ENCODE results near the gene HINT2. TPM values are rescaled to one million over a fixed set of nuclear protein-coding genes. Genes with fewer than 3 reads are reported as not detected.

The HINT2 gene
- total RNA-seq, 1 donor from 2014 or later: 55.3 TPM

DNA sequence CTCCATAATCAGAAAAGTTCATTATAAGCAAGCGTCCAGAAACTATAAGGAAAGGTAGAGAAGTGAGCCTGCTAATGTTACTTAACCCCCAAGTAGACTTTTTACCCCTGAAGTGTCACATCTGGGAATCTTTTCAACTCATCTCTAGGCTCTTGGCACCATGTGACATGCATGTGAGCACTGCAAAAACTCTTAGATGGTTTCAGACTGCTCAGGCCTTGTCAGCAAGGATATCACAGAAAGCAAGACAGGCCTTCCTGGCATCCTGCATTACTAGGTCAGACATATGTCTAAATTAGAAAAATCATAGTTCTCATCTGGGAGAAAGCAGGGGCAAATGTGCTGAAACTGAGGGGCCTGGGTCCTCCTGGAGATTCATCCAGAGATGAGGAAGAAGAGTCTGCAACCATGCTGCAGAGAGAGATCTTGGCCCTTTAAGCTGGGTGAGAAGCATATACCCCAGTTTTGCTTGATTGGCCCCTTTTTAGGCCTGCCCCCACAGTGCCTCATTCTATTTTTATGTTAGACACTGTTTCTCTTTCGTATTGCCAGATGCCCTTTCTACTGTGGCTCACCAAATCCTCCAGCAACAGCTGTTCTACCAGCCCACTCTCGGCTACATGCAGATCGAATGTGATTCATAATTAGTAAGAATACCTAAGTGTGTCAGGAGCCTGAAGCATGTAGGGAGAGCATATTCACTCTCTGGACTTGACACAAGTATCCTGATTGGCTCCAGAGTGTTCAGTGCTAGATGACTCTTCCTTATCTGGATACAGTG is 33.1 kb upstream of the HINT2 start:
- DNase-seq (ENCODE audit: low spot score): no peak
- intact Hi-C loops (cut with micrococcal nuclease): no loop called here
- Mint-ChIP-seq H3K4me1 (ENCODE audit: low read depth) (peaks cover 30% of the 10 kb centered on the region), H3K9me3 (no peaks in the 10 kb centered on the region), H3K27me3 (ENCODE audit: insufficient read depth) (peaks cover 5% of the 10 kb centered on the region), H3K36me3 (ENCODE audit: low read depth) (no peaks in the 10 kb centered on the region), H3K4me3 (no peak overlapping the region), H3K27ac (no peak overlapping the region)

DNA sequence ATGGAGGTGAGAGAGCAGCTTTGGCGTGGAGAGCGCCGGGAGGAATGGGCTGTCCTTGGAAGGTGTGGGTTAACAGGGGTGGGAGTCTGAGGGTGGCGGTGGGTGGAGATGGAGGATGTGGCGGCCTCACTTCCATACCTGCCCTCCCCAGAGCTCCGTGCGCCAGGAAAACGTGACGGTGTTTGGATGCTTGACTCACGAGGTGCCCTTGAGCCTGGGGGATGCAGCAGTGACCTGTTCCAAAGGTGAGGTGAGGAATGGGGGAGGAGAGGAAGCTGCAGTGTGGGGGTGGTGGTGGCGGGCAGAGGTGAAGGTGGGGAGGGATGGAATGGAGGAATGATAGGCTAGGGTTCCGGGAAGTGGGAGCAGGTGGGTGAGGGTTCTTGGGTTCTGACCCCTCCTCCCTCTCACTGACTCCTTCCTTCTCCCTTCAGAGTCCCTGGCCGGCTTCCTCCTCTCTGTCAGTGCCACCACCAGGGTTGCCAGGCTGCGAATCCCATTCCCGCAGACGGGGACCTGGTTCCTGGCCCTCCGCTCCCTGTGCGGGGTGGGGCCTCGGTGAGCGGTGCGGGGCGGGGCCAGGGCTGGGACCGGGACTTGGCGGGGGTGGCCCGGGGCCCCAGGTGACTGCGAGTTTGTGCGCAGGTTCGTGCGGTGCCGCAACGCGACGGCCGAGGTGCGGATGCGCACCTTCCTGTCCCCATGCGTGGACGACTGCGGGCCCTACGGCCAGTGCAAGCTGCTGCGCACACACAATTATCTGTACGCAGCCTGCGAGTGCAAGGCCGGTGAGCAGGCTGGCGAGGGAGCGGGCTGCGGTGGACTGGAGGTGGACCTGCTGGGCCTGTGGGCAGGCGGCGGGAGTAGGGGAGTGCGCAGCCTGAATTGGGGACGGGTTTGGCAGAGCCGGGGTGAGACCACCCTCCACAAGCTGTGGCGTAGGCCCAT is 31.3 kb upstream of the HINT2 start:
- H3K27ac Mint-ChIP-seq: no peak overlapping the region
- no peaks in the 10 kb centered on the region for H3K36me3 Mint-ChIP-seq (ENCODE audit: low read depth)
- H3K27me3 Mint-ChIP-seq (ENCODE audit: insufficient read depth): peaks cover 5% of the 10 kb centered on the region
- intact Hi-C loops (cut with micrococcal nuclease): no loop called here
- H3K9me3 Mint-ChIP-seq: no peaks in the 10 kb centered on the region
- DNase-seq (ENCODE audit: low spot score): no peak
- peaks cover 36% of the 10 kb centered on the region for H3K4me1 Mint-ChIP-seq (ENCODE audit: low read depth)
- H3K4me3 Mint-ChIP-seq: no peak overlapping the region

DNA sequence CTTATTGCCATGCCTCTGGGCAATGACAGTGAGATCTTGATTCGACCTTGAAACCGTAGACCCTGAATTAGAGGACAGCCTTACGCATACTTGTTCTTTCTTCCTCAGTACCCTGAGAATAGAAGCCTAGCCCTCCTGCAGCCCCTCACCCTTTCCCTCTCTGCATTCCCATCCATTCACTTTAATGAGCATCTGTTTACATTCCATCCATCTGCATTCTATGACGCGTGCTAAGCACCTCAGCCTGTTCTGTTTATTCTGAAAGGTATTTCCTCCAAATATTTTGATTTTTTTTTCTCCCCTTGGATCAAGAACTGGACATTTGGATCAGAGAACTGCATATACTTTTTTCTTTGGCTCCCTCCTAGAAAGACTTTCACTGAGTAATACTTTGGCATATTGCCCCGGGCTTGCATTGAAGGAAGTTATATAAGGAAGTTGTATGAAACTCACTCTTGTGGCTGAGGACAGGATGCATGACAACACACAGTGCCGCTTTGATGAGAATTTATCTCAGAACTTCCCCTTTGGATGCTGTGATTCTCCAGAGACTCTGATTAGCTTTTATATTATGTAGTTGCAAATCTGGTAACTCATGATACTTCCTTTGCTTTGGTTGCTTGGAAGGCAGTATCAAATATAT is 29.9 kb upstream of the HINT2 start:
- H3K9me3 Mint-ChIP-seq: no peaks in the 10 kb centered on the region
- H3K27ac Mint-ChIP-seq: no peak overlapping the region
- no peak overlapping the region for H3K4me3 Mint-ChIP-seq
- H3K36me3 Mint-ChIP-seq (ENCODE audit: low read depth): no peaks in the 10 kb centered on the region
- H3K27me3 Mint-ChIP-seq (ENCODE audit: insufficient read depth): peaks cover 2% of the 10 kb centered on the region
- H3K4me1 Mint-ChIP-seq (ENCODE audit: low read depth): peaks cover 36% of the 10 kb centered on the region
- no peak for DNase-seq (ENCODE audit: low spot score)
- intact Hi-C loops (cut with micrococcal nuclease): no loop called here

DNA sequence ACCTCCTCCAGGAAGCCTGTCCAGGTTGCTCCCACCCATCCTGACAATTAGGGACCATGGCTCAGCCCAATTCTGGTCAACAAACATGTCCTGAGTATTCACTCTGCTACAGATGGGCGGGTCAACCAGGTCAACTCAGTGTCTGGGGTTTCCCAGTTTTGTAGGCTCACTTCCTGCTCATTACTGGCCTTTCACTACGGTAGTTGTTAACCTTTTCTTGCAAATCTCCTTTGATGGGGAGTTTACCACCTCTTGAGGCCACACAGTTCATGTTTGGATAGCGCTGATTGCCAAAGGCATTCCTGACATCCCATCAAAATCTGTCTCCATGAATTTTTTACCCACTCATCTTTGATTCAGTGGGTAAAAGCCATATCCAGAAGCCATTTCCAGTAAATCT is 28.0 kb upstream of the HINT2 start:
- no peak overlapping the region for H3K4me3 Mint-ChIP-seq
- intact Hi-C loops (cut with micrococcal nuclease): no loop called here
- no peak for DNase-seq (ENCODE audit: low spot score)
- peaks cover 6% of the 10 kb centered on the region for H3K27me3 Mint-ChIP-seq (ENCODE audit: insufficient read depth)
- no peak overlapping the region for H3K27ac Mint-ChIP-seq
- no peaks in the 10 kb centered on the region for H3K9me3 Mint-ChIP-seq
- H3K36me3 Mint-ChIP-seq (ENCODE audit: low read depth): no peaks in the 10 kb centered on the region
- H3K4me1 Mint-ChIP-seq (ENCODE audit: low read depth): peaks cover 30% of the 10 kb centered on the region

DNA sequence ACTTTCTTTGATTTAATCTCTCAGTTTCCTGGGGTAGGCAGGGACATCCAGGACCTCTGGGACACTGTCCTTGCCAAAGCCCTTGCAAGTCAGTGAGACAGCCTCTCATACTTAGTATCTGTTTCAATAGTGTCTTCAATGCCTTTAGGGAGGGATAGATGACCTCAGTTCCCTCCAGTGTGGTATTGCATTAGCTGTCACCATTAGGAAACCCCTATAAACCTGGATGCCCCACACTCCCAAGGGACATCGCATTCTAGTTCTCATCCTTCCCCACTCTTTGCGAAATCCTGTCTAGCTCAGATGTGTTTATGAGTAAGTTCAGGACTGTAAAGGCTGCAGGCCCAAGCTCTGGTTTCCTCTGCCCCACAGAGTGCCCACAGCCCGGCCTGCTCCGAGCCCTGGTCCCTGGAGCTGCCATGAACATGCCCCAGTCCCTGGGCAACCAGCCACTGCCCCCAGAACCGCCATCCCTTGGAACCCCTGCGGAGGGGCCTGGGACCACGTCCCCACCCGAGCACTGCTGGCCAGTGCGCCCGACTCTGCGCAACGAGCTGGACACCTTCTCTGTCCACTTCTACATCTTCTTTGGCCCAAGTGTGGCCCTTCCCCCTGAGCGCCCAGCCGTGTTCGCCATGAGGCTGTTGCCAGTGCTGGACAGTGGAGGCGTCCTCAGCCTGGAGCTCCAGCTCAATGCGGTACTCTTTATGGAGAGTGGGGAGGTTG is 27.3 kb upstream of the HINT2 start:
- Mint-ChIP-seq H3K27ac (no peak overlapping the region), H3K27me3 (ENCODE audit: insufficient read depth) (peaks cover 6% of the 10 kb centered on the region), H3K9me3 (no peaks in the 10 kb centered on the region), H3K4me3 (no peak overlapping the region), H3K4me1 (ENCODE audit: low read depth) (peaks cover 30% of the 10 kb centered on the region), H3K36me3 (ENCODE audit: low read depth) (no peaks in the 10 kb centered on the region)
- no peak for DNase-seq (ENCODE audit: low spot score)
- intact Hi-C loops (cut with micrococcal nuclease): no loop called here

DNA sequence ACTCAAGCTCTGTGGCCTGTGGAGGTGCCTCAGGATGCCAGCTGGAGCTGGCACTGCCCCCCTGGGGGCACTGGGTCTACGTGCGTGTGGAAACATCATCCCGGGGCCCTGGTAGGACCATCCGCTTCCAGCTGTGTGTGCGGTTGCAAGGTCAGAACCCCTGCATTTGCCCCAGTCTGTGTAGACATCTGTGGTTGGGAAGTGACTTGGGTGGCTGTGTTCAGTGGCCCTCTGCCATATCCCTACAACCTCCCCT is 26.7 kb upstream of the HINT2 start:
- H3K9me3 Mint-ChIP-seq: no peaks in the 10 kb centered on the region
- no peaks in the 10 kb centered on the region for H3K36me3 Mint-ChIP-seq (ENCODE audit: low read depth)
- H3K27me3 Mint-ChIP-seq (ENCODE audit: insufficient read depth): peaks cover 6% of the 10 kb centered on the region
- H3K4me3 Mint-ChIP-seq: no peak overlapping the region
- intact Hi-C loops (cut with micrococcal nuclease): no loop called here
- DNase-seq (ENCODE audit: low spot score): no peak
- no peak overlapping the region for H3K27ac Mint-ChIP-seq
- peaks cover 30% of the 10 kb centered on the region for H3K4me1 Mint-ChIP-seq (ENCODE audit: low read depth)

DNA sequence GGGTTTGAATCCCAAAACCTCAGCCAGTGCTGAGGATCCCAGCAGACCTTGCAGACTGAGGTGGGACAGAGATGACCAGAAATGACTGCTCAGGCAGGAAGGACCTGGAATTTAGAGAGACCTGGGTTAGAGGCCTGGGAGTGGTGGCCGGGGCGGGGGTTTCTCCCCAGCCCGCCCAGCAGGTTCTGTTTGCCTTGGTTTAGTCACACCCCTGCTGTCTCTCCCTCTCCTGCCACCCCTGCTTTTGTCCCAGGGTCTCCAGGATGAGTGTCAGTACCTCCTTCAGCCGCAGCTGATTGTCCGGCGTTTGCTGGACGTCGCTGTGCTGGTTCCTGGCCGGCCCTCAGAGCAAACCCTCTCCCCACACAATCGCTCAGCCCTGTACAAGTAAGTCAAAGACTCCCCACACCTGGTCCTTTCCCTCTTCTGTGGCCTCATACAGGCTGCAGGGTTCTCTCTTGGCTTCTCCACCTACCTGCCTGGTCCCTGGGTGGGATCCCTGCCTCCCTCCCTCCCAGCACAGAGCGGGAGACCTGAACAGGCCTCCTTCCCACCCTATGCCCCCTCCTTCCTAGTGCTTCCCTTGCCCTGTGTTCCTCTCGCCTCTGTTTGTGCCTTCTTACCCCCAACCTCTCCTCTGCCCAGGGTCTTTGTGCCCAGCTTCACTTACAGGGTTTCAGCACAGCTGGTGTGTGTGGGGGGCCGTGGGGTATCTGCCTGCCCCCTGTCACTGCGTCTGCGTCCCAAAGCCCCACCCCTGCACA is 26.2 kb upstream of the HINT2 start:
- Mint-ChIP-seq H3K36me3 (ENCODE audit: low read depth) (no peaks in the 10 kb centered on the region), H3K4me3 (no peak overlapping the region), H3K9me3 (no peaks in the 10 kb centered on the region), H3K4me1 (ENCODE audit: low read depth) (peaks cover 30% of the 10 kb centered on the region), H3K27ac (no peak overlapping the region), H3K27me3 (ENCODE audit: insufficient read depth) (peaks cover 6% of the 10 kb centered on the region)
- intact Hi-C loops (cut with micrococcal nuclease): no loop called here
- no peak for DNase-seq (ENCODE audit: low spot score)

DNA sequence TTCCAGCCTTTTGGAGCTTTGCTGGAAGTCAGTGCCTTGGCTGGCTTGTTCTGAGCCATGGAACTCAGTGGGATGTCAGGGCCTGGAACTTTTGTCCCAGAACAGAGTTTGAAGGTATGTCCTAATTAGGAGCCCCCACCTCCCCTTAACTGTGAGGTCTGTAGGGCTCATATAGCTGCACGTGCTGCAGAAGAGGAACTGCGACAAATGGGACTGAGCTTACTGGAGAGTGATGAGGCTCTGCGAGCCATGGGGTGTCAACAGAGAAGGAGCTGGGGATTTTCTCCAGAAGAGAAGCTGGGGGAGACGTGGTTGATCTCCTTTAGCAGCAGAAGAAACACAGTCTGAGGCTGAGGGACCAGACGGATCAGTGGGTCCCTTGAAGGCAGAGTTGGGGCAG is 25.1 kb upstream of the HINT2 start:
- no peak for DNase-seq (ENCODE audit: low spot score)
- Mint-ChIP-seq H3K4me3 (no peak overlapping the region), H3K27me3 (ENCODE audit: insufficient read depth) (peaks cover 3% of the 10 kb centered on the region), H3K4me1 (ENCODE audit: low read depth) (peaks cover 20% of the 10 kb centered on the region), H3K36me3 (ENCODE audit: low read depth) (no peaks in the 10 kb centered on the region), H3K9me3 (no peaks in the 10 kb centered on the region), H3K27ac (no peak overlapping the region)
- intact Hi-C loops (cut with micrococcal nuclease): no loop called here

DNA sequence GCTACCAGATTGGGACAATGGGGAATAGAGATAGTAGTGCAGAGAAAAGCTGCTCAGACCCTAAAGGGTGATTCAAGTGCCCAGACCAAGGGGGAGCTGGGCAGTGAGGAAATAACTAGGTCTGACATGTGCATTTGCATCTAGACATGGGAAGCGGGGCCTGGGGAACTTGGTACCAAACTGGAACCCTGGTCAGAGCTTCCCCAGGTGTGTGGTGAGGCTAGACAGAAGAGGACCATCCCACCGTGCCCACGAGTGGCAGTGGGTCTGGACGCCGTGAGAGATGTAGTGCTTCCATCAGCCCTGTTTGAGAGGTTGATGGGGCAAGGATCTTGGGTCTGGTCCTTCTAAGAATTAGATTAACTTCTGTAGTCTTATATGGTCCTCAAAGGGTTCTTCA is 21.8 kb upstream of the HINT2 start:
- H3K4me3 Mint-ChIP-seq: no peak overlapping the region
- H3K9me3 Mint-ChIP-seq: no peaks in the 10 kb centered on the region
- peaks cover 4% of the 10 kb centered on the region for H3K4me1 Mint-ChIP-seq (ENCODE audit: low read depth)
- no peaks in the 10 kb centered on the region for H3K36me3 Mint-ChIP-seq (ENCODE audit: low read depth)
- H3K27me3 Mint-ChIP-seq (ENCODE audit: insufficient read depth): peaks cover 3% of the 10 kb centered on the region
- intact Hi-C loops (cut with micrococcal nuclease): no loop called here
- H3K27ac Mint-ChIP-seq: no peak overlapping the region
- no peak for DNase-seq (ENCODE audit: low spot score)

DNA sequence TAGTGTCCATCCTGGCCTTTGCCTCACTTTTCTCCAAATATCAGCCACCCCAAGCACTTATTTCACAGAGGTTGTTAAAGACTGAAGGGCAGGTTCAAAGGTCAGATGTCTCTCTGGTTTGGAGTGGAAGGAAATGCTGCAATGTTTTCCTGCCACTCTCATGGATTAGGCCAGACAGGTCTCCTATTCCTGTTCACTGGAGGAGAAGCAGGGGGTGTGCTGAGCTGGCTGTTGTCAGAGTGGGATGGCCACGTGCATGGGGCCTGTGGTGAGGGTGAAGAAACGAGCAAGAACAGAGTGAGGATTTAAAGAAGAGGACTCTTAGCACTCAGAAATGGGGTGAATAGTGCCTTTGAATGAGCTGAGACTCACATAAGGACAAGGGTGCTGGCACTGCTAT is 20.9 kb upstream of the HINT2 start:
- Mint-ChIP-seq H3K36me3 (ENCODE audit: low read depth) (no peaks in the 10 kb centered on the region), H3K4me1 (ENCODE audit: low read depth) (peaks cover 5% of the 10 kb centered on the region), H3K27me3 (ENCODE audit: insufficient read depth) (peaks cover 3% of the 10 kb centered on the region), H3K27ac (no peak overlapping the region), H3K9me3 (no peaks in the 10 kb centered on the region), H3K4me3 (no peak overlapping the region)
- intact Hi-C loops (cut with micrococcal nuclease): no loop called here
- no peak for DNase-seq (ENCODE audit: low spot score)

DNA sequence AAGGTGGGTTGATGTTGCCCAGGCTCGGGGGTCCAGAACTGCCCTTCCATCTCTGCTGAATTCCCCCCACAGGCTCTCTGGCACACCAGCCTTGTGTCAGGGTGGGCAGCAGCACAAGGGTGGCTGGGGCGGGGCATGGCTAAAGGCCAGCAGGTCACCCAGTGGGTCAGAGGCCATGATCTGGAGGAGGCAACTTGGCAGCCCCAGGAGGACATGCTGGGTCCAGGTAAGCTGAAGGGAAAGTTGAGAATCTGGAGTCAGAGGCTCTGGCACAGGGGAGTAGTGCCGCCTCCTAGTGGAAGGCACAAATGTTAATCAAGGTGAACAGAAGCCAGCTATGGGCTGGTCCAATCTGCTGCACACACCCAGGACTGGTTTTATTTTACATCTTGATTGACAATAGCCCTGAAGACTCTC is 20.4 kb upstream of the HINT2 start:
- H3K36me3 Mint-ChIP-seq (ENCODE audit: low read depth): no peaks in the 10 kb centered on the region
- no peak overlapping the region for H3K4me3 Mint-ChIP-seq
- no peaks in the 10 kb centered on the region for H3K9me3 Mint-ChIP-seq
- intact Hi-C loops (cut with micrococcal nuclease): no loop called here
- no peak for DNase-seq (ENCODE audit: low spot score)
- H3K4me1 Mint-ChIP-seq (ENCODE audit: low read depth): peaks cover 7% of the 10 kb centered on the region
- H3K27ac Mint-ChIP-seq: no peak overlapping the region
- H3K27me3 Mint-ChIP-seq (ENCODE audit: insufficient read depth): peaks cover 3% of the 10 kb centered on the region

All from activated T-helper 1 cell treated with anti-CD3 and anti-CD28 coated beads, Interleukin-12 subunit alpha, Interleukin-12 subunit beta, Interleukin-2, Interleukin-4 antibody, amounts not matched to agents 30 ng/mL and 10 ng/mL and 1 ng/mL, durations not matched to agents 14 hours and 24 hours and 36 hours (primary cell).